Endothelial cell of umbilical vein (primary cell): Measurements from ENCODE around the gene RILPL1.

Source experiments
- CTCF ChIP-seq, 2 donors: IDR thresholded peaks; 1 replicate in 1 of 2; 2 replicates in 1 of 2; pipeline ENCODE4 v1.5.1; 2011; ENCODE audit warnings: low read length in 2 of 2, mild to moderate bottlenecking in 2 of 2, moderate library complexity in 2 of 2, control low read depth in 1 of 2, inconsistent platforms in 1 of 2, low read depth in 1 of 2; ENCODE audit not compliant: insufficient read depth in 1 of 2; ENCODE audit errors: extremely low read depth in 1 of 2
- JUN ChIP-seq: IDR thresholded peaks from 2 replicates; pipeline ENCODE4 v1.6.1; 2011; ENCODE audit warnings: borderline replicate concordance, low read depth; ENCODE audit not compliant: insufficient read length, insufficient read depth

- no peak for TF ChIP-seq CTCF (IDR thresholded peaks at IDR 0.05; ENCODE audit: extremely low read depth in 1 of 2, insufficient read depth in 1 of 2, low read depth in 1 of 2, low read length in 2 of 2)
- no peak for TF ChIP-seq JUN
These were observed 25.9 kb upstream of the RILPL1 start for GRCh38 chr12:123559468-123559867.
